ENCODE data around the gene AP5S1.

AP5S1 gene

DNA sequence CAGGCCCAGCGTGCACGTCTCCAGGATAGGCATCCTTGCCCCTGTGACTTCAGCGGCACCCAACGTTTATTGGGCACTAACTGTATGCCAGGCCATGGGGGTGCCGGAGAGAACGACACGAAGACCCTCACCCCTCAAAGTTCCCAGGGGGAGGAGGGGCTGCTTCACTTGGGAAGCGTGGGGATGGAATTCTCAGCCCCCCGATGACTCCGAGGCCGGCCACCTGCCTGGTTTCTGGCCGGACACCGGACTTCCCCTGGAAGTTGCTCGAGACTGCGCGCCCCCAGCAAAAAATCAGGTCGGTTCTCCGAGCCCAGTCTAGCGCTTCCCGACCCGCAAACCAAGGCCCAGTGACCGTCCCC lies 26.0 kb downstream of the AP5S1 start:
- no peak for DNase-seq (ENCODE audit: low read depth in 2 of 2)

GRCh38 chr20:3846740-3847428 lies 26.5 kb downstream of the AP5S1 start, which contains the start of gene MAVS:
MAVS (plus strand) TSS chr20:3846834; CDS start chr20:3854625, 7,791 bp downstream.
- DNase-seq (ENCODE audit: low read depth in 2 of 2), result peak; percentile 58 to 67

DNA sequence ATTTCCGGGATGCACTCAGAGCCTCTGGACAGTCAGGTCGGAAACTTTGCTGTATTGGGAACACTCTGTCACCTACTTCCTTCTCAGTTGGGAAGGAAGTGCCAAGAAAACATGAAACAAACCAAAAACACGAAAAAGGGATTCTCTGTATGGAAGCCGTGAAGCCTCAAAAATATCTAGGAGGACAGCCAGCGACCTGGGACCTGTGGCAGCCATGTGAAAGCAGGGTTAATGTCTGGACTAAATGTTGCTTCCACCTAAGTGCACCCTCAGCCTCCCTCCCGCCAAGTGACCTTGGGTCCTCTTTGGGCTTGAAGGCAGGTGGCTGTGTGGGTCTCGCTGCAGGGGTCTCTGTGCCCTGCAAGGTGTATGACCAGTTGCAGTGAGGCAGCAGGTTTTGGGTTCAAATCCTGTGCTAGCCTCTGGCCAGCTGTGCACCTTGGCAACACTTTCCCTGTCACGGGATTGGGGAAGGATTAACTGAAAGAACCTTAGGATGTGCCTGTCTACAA lies 27.1 kb downstream of the AP5S1 start:
- no peak for DNase-seq (ENCODE audit: low read depth in 2 of 2)

GRCh38 chr20:3848565-3848964 lies 28.2 kb downstream of the AP5S1 start:
- DNase-seq (ENCODE audit: low read depth in 2 of 2), result no peak

DNA sequence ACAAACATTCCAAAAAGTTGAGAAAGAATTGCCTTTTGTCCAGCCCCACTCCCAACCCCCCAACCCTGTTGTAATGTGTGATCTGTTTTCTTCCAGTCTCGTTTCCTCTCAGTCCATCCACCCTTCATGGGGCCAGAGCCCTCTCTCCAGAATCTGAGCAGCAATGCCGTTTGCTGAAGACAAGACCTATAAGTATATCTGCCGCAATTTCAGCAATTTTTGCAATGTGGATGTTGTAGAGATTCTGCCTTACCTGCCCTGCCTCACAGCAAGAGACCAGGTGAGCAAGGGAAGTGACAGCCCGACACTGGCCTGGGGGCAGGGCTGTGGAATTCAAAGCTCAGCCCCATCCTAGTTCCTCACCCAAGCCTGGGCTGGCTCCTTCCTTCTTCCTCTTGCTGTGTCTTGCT lies 34.1 kb downstream of the AP5S1 start:
- no peak for DNase-seq (ENCODE audit: low read depth in 2 of 2)

DNA sequence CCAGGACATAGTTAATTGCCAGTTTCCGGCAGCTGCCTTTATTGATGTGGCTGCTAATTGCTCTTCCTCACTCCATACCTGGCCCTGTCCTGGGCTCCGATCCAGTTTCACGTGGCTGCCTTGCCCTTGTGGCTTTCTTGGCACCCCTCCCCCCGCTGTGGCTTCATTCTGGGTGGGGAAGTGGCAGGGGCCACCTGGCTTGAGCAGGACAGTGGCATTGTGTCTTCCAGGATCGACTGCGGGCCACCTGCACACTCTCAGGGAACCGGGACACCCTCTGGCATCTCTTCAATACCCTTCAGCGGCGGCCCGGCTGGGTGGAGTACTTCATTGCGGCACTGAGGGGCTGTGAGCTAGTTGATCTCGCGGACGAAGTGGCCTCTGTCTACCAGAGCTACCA lies 37.1 kb downstream of the AP5S1 start:
- DNase-seq (ENCODE audit: low read depth in 2 of 2), result no peak

- no peak for DNase-seq (ENCODE audit: low read depth in 2 of 2)
Measured at GRCh38 chr20:3858689-3859088, 38.3 kb downstream of the AP5S1 start.

DNA sequence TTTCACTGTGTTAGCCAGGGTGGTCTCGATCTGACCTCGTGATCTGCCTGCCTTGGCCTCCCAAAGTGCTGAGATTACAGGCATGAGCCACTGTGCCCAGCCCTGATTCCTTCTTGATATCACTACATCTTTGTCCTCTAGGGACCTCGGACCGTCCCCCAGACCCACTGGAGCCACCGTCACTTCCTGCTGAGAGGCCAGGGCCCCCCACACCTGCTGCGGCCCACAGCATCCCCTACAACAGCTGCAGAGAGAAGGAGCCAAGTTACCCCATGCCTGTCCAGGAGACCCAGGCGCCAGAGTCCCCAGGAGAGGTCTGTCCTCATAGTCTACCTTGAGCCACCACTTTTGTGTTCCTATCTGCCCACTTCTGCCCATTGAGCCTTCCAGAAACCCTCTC lies 40.8 kb downstream of the AP5S1 start:
- DNase-seq (ENCODE audit: low read depth in 2 of 2), result no peak

GRCh38 chr20:3862333-3862732 lies 42.0 kb downstream of the AP5S1 start:
- DNase-seq (ENCODE audit: low read depth in 2 of 2), result no peak

GRCh38 chr20:3863317-3863716 lies 43.0 kb downstream of the AP5S1 start:
- DNase-seq (ENCODE audit: low read depth in 2 of 2), result no peak

- DNase-seq (ENCODE audit: low read depth in 2 of 2), result no peak
Measured at GRCh38 chr20:3864518-3864917, 44.2 kb downstream of the AP5S1 start.

GRCh38 chr20:3865152-3865886 lies 45.0 kb downstream of the AP5S1 start:
- DNase-seq (ENCODE audit: low read depth in 2 of 2), result no peak

DNA sequence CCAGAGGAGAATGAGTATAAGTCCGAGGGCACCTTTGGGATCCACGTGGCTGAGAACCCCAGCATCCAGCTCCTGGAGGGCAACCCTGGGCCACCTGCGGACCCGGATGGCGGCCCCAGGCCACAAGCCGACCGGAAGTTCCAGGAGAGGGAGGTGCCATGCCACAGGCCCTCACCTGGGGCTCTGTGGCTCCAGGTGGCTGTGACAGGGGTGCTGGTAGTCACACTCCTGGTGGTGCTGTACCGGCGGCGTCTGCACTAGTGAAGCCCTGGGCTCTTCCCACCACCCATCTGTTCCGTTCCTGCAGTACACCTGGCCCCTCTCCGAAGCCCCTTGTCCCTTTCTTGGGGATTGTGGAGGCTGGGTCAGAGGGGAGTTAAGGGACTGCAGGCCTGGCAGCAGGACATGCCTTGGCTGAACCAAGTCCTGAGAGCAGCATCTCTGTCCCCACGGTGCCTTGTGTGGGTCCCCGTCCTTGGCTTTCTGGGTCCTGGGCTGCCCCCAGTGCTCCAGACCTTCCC lies 45.6 kb downstream of the AP5S1 start:
- DNase-seq (ENCODE audit: low read depth in 2 of 2), result no peak

DNA sequence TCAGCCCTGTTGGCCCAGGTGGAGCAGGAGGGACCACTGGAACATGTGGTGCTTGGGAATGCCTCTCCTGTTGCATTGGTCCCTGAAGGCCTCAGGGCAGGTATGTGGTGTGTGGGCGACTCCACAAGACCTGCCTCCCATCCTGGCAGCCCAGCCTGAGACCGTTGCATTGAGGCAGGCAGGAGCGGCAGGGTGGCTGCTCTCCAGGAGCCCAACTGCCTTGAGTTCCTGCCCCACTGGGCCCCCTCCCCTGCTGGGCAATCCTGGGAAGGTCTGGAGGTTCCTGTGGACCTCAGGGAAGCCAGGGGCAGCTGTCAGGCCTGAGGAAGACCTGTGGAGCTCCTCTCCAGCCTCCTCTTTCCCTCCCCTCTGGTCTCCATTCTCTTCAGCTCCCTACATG lies 46.1 kb downstream of the AP5S1 start:
- no peak for DNase-seq (ENCODE audit: low read depth in 2 of 2)

GRCh38 chr20:3867802-3868201 lies 47.5 kb downstream of the AP5S1 start:
- no peak for DNase-seq (ENCODE audit: low read depth in 2 of 2)

DNA sequence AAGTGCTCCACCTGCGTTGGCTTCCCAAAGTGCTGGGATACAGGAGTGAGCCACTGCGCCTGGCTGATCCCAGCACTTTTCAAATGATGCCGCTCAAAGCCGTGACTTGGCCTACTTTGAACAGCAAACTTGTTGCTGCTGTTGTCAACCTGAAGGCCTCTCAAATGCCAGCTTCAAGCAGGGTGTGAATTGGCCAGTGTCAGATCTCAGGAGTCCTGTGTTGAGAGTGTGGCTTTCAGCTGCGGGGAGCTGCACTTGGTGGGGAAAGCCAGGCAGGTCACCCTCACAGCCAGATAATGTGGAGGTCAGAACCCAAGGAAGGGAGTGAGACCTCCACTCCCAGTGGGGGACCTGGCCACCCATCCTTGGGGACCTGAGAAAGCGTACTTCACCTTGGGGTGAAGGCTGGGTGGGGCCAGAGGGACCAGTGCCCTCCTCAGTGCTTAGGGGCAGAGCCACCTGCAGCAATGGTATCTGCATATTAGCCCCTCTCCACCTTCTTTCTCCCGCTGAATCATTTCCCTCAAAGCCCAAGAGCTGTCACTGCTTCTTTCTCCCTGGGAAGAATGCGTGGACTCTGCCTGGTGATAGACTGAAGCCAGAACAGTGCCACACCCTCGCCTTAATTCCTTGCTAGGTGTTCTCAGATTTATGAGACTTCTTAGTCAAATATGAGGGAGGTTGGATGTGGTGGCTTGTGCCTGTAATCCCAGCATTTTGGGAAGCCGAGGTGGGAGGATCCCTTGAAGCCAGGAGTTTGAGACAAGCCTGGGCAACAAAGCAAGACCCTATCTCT lies 49.7 kb downstream of the AP5S1 start:
- DNase-seq (ENCODE audit: low read depth in 2 of 2), result no peak

DNA sequence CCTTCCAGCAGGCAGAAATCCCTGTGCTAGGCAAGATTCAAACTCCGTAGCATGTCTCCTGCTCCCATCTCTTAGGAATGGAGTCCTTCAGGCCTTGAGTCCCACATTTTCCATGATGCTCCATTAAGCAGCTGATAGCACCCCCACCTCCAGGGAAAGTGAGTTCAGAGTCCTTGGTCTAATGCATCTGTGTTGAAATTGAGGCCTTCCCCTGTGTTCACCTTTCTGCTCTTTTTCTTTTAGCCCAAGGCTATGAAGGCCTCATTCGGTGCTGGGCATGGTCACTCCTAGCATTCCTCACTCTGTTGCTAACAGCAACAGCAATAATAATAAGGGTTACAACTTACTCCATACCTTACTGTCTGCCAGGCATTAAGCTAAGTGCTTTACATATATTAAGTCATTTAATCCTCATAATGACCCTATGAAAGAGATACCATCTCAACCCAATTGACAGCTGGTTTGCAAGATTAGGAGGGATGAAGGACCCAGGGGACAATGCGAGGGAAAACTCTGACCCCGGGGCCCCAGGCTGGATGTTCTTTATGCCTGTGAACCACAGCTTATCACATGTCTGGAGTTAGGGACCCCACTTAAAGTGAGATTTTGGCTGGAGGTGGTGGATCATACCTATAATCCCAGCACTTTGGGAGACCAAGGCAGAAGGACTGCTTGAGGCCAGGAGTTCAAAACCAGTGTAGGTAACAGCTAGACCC lies 51.4 kb downstream of the AP5S1 start:
- no peak for DNase-seq (ENCODE audit: low read depth in 2 of 2)

DNA sequence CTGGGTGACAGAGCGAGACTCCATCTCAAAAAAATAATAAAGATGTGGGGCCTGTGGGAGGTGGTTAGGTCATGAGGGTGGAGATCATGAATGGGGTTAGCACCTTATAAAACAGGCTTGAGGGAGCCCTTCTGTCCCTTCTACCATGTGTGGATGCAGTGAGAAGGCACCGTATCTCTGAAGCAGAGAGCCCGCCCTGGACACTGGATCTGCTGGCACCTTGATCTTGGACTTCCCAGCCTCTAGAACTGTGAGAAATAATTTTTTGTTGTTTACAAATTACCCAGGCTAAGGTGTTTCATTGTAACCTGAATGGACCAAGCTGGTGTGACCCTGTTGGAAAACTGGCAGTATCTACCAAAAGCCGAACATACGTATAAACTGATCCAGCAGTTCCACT lies 53.2 kb downstream of the AP5S1 start:
- DNase-seq (ENCODE audit: low read depth in 2 of 2), result no peak

DNA sequence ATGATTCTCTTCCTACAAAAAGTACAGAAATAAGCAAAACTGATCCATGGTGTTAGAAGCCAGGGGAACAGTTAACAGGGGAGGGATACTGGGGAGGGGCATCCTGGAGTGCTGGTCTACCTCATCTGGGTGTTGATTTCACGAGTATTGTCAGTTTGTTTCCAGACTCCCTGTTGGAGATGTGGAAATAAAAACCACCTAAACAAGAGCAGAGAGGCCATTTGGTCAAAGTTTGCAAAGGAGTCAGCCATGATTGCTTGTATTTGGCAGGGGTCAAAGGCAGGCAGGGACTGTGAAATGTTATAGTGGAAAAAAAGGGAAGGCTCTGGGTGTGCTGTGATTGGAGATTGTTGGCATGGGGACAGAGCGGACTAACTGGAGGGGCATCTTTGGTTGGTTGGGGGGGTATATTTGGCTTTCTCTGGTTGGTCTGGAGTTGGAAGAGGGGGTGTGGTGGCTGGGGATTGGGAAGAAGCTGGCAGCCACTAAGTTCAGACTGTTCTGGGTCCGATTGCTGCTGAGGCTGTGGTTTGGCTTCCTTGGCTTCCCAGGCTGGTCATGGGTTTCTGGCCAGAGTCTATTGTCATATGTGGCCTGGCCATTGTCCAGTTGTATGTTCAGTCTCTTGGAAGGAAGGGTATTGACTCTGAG lies 54.0 kb downstream of the AP5S1 start:
- no peak for DNase-seq (ENCODE audit: low read depth in 2 of 2)

- DNase-seq (ENCODE audit: low read depth in 2 of 2), result no peak
Measured at GRCh38 chr20:3875378-3875974, 55.1 kb downstream of the AP5S1 start.

- no peak for DNase-seq (ENCODE audit: low read depth in 2 of 2)
Measured at GRCh38 chr20:3876000-3876399, 55.7 kb downstream of the AP5S1 start.

All from activated CD8-positive, alpha-beta memory T cell treated with anti-CD3 and anti-CD28 coated beads for 4 hours (primary cell).